Lower lobe of right lung (tissue), 2 donors: ENCODE results near the gene ZNF681. TPM values are rescaled to one million over a fixed set of nuclear protein-coding genes. Genes with fewer than 3 reads are reported as not detected.
"Not testable (repeated sequence)": the region's sequence is repeated elsewhere in the genome, so short reads cannot be mapped to it uniquely, and the experiment has no call there.

Source experiments
- ATAC-seq, 2 donors: fragments of 200-7000 bp; cut with Tn5 transposase; one replicate each; pipeline ENCODE4 v1.9.1; 2020 to 2022; ENCODE audit warnings: mild to moderate bottlenecking in 2 of 2, moderate library complexity in 2 of 2
- DNase-seq: peaks from one replicate; pipeline ENCODE4 v3.0.0-alpha.2; 2020
- H3K27ac ChIP-seq: fragments of 200-600 bp; one replicate; pipeline ENCODE4 v1.8.0; 2022
- H3K27me3 ChIP-seq: fragments of 200-600 bp; one replicate; pipeline ENCODE4 v1.8.0; 2022; ENCODE audit warnings: low read depth
- H3K36me3 ChIP-seq: fragments of 200-600 bp; one replicate; pipeline ENCODE4 v1.8.0; 2022; ENCODE audit warnings: mild to moderate bottlenecking
- H3K4me1 ChIP-seq: fragments of 200-600 bp; one replicate; pipeline ENCODE4 v1.8.0; 2022
- H3K4me3 ChIP-seq: fragments of 200-600 bp; one replicate; pipeline ENCODE4 v1.8.0; 2022; ENCODE audit warnings: mild to moderate bottlenecking
- H3K9me3 ChIP-seq: fragments of 200-600 bp; one replicate; pipeline ENCODE4 v1.8.0; 2022
- intact Hi-C: fragments of 100-400 bp; cut with DNase I; formaldehyde crosslinking; loops from one replicate; pipeline ENCODE4 v1.11.0; 2022
- total RNA-seq: library from RNA; stranded (reverse); fragmentation: NEBNext Ultra II Directional; extraction: Animal tissue kit (Norgen Biotek cat#: 25700); gene quantifications from one replicate; pipeline ENCODE4 v1.2.1, GENCODE V29; 2021
- TF ChIP-seq, protein P1 (sequence below): fragments of 200-600 bp; IDR thresholded peaks from one replicate; pipeline ENCODE4 v1.8.0; 2022; ENCODE audit warnings: antibody characterized with exemption, mild to moderate bottlenecking
- donor health status: DM: no; HTN: yes; CAD: no; lungs with severe emphysema.

ZNF681 gene
- total RNA-seq, 1 donor from 2014 or later: 1.7 TPM

GRCh38 chr19:23724161-23724560 is 34.5 kb downstream of the ZNF681 start:
- H3K9me3 ChIP-seq, H3K27me3 ChIP-seq, H3K27ac ChIP-seq, DNase-seq, intact Hi-C loops, H3K36me3 ChIP-seq, H3K4me3 ChIP-seq, ATAC-seq, H3K4me1 ChIP-seq: not testable (repeated sequence)

DNA sequence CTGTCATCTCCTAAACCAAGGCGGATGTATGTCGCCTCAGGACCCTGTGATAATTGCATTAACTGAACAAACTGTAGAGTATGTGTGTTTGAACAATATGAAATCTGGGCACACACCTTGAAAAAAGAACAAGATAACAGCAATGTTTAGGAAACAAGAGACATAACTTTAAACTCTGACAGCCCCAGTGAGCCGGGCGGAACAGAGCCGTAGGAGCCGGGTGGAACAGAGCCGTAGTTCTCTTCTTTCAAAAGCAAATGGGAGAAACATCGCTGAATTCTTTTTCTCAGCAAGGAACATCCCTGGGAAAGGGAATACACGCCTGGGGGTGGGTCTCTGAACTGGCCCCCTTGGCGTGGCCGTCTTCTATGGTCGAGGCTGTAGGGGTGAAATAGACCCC is 39.9 kb downstream of the ZNF681 start:
- H3K4me1 ChIP-seq: no peaks in the 10 kb centered on the region
- ATAC-seq: no peak
- intact Hi-C loops: no loop called here

DNA sequence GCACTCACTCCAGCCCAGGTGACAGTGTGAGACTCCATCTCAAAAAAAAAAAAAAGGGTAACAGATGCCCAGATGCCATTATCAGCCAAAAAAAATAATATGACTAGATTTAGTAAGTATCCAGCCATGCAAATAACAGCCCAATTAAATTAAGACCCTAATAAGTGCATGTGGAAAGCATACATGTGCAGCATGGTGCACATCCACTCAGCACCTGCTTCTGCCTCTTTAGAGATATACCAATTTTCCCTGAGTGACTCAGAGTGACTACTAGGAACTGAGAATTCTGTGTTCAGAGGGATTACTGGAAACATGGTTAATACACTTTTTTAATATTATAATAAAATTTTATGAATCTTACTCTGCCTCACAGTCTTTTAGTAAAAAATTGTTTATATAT is 41.9 kb downstream of the ZNF681 start:
- DNase-seq (no peak), ATAC-seq (no peak)
- H3K4me3 ChIP-seq: no peak overlapping the region
- no peaks in the 10 kb centered on the region for H3K4me1 ChIP-seq
- no peak overlapping the region for H3K27ac ChIP-seq
- intact Hi-C loops: no loop called here
- no peaks in the 10 kb centered on the region for H3K27me3 ChIP-seq
- H3K9me3 ChIP-seq: no peaks in the 10 kb centered on the region
- TF ChIP-seq, protein P1, sequence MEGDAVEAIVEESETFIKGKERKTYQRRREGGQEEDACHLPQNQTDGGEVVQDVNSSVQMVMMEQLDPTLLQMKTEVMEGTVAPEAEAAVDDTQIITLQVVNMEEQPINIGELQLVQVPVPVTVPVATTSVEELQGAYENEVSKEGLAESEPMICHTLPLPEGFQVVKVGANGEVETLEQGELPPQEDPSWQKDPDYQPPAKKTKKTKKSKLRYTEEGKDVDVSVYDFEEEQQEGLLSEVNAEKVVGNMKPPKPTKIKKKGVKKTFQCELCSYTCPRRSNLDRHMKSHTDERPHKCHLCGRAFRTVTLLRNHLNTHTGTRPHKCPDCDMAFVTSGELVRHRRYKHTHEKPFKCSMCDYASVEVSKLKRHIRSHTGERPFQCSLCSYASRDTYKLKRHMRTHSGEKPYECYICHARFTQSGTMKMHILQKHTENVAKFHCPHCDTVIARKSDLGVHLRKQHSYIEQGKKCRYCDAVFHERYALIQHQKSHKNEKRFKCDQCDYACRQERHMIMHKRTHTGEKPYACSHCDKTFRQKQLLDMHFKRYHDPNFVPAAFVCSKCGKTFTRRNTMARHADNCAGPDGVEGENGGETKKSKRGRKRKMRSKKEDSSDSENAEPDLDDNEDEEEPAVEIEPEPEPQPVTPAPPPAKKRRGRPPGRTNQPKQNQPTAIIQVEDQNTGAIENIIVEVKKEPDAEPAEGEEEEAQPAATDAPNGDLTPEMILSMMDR: no peak
- no peaks in the 10 kb centered on the region for H3K36me3 ChIP-seq

More for the DNA sequence above, 39.9 kb downstream of the ZNF681 start:
- Histone ChIP-seq H3K9me3 (no peaks in the 10 kb centered on the region), H3K4me3 (no peak overlapping the region), H3K27ac (no peak overlapping the region), H3K27me3 (no peaks in the 10 kb centered on the region), H3K36me3 (no peaks in the 10 kb centered on the region)
- DNase-seq: no peak
- TF ChIP-seq, protein P1: no peak

DNA sequence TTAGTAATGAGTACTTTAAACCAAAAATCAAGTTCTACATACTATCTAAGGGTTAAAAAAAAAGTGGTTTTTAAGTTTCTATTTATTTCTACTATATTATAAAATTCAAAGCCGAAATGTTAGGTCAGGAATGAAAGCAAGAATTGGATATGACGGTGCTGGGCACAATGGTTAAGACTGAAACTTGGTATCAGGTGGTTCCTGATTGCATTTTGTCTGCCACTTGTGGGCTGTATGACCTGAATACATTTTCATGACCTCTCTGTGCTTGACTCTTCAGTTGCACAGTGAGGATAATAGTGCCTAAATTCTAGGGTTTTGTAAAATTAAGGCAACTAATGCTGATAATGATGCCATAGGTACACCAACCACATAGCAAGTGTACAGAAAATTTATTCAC is 49.3 kb downstream of the ZNF681 start:
- TF ChIP-seq, protein P1: no peak
- H3K4me1 ChIP-seq: no peaks in the 10 kb centered on the region
- no peak overlapping the region for H3K27ac ChIP-seq
- no peak for DNase-seq
- no peak overlapping the region for H3K4me3 ChIP-seq
- no peak for ATAC-seq
- H3K27me3 ChIP-seq: no peaks in the 10 kb centered on the region
- no peaks in the 10 kb centered on the region for H3K9me3 ChIP-seq
- intact Hi-C loops: no loop called here
- H3K36me3 ChIP-seq: no peaks in the 10 kb centered on the region

- H3K4me1 ChIP-seq: no peaks in the 10 kb centered on the region
- no peaks in the 10 kb centered on the region for H3K9me3 ChIP-seq
- H3K4me3 ChIP-seq: no peak overlapping the region
- ATAC-seq: no peak
- H3K27me3 ChIP-seq: no peaks in the 10 kb centered on the region
- H3K27ac ChIP-seq: no peak overlapping the region
- TF ChIP-seq, protein P1: no peak
- intact Hi-C loops: no loop called here
- no peaks in the 10 kb centered on the region for H3K36me3 ChIP-seq
- DNase-seq: no peak
These were observed 52.0 kb downstream of the ZNF681 start for GRCh38 chr19:23706657-23707056.

- intact Hi-C loops: no loop called here
- TF ChIP-seq, protein P1: no peak
- no peaks in the 10 kb centered on the region for H3K36me3 ChIP-seq
- ATAC-seq (no peak), DNase-seq (no peak)
- no peaks in the 10 kb centered on the region for H3K9me3 ChIP-seq
- H3K27me3 ChIP-seq: no peaks in the 10 kb centered on the region
- H3K4me3 ChIP-seq: no peak overlapping the region
- H3K4me1 ChIP-seq: no peaks in the 10 kb centered on the region
- H3K27ac ChIP-seq: no peak overlapping the region
These were observed 59.2 kb downstream of the ZNF681 start for GRCh38 chr19:23699521-23699860.
